ENCODE measurements around the gene PARP2. TPM values are rescaled to one million over a fixed set of nuclear protein-coding genes. Genes with fewer than 3 reads are reported as not detected.

The PARP2 gene
- total RNA-seq, 1 experiment from 2014 or later = 67.9 TPM

DNA sequence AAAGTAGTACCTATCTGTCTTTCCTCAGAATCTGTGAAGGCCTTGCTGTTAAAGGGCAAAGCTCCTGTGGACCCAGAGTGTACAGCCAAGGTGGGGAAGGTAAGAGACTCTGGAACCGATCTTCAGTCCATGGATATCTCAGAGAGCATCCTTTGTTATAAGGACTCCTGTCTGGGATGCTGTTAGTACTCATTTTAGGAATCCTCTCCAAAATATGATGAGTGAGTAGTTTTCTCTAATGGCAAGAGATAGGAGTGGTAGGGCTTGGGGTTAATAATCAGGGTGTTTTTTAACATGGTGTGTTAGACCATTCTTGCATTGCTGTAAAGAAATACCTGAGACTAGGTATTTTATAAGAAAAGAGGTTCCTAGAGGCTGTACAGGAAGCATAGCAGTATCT is 1.9 kb downstream of the PARP2 start:
- CTCF ChIA-PET = no interaction called here
- DNase-seq (ENCODE audit: low spot score) = no peak
- H3K9me3 ChIP-seq (ENCODE audit: low read depth, low read length, poor library complexity, severe bottlenecking) = no peaks in the 10 kb centered on the region
- POLR2A ChIA-PET (ENCODE audit: low non-redundant PET) = no interaction called here
- TF ChIP-seq, protein P1, sequence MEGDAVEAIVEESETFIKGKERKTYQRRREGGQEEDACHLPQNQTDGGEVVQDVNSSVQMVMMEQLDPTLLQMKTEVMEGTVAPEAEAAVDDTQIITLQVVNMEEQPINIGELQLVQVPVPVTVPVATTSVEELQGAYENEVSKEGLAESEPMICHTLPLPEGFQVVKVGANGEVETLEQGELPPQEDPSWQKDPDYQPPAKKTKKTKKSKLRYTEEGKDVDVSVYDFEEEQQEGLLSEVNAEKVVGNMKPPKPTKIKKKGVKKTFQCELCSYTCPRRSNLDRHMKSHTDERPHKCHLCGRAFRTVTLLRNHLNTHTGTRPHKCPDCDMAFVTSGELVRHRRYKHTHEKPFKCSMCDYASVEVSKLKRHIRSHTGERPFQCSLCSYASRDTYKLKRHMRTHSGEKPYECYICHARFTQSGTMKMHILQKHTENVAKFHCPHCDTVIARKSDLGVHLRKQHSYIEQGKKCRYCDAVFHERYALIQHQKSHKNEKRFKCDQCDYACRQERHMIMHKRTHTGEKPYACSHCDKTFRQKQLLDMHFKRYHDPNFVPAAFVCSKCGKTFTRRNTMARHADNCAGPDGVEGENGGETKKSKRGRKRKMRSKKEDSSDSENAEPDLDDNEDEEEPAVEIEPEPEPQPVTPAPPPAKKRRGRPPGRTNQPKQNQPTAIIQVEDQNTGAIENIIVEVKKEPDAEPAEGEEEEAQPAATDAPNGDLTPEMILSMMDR (conservative IDR thresholded peaks at IDR 0.05; ENCODE audit: low read depth, low read length) = no peak
- TF ChIP-seq EZH2 (IDR thresholded peaks at IDR 0.05; ENCODE audit: borderline replicate concordance, low read depth, low read length, poor library complexity, severe bottlenecking) = no peak
- H3K36me3 ChIP-seq (ENCODE audit: insufficient read depth, low read length, poor library complexity, severe bottlenecking) = peaks cover 52% of the 10 kb centered on the region
- H3K4me3 ChIP-seq (ENCODE audit: low read depth, low read length, poor library complexity, severe bottlenecking) = no peak overlapping the region
- H3K27me3 ChIP-seq (replicated peaks; ENCODE audit: insufficient read depth, low read depth, low read length, poor library complexity) = no peaks in the 10 kb centered on the region
- peaks cover 4% of the 10 kb centered on the region for H3K4me1 ChIP-seq (ENCODE audit: insufficient read depth, low read length, poor library complexity, severe bottlenecking)
- intact Hi-C loops (cut with micrococcal nuclease; ENCODE audit: unreplicated experiment) = no loop called here
- no TSS peak for BruUV-seq (replicated peaks)
- H3K27ac ChIP-seq (ENCODE audit: low read depth, low read length, poor library complexity, severe bottlenecking) = no peak overlapping the region

DNA sequence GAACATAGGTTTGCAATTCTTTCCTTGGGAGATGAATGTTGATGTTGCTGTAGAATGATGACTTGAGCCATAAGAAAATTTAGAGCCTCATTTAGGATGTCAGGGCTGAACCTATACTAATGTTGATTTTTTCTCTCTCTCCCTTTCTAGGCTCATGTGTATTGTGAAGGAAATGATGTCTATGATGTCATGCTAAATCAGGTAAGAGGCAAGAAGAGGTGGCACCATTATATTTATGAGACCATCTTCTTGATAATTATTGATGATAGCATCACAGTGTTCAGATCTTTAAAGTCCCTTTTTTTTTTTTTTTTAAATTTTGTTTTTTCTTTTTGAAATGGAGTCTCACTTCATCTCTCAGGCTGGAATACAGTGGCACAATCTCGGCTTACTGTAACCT is 3.3 kb downstream of the PARP2 start:
- no TSS peak for BruUV-seq (replicated peaks)
- POLR2A ChIA-PET (ENCODE audit: low non-redundant PET) = no interaction called here
- Histone ChIP-seq H3K27ac (ENCODE audit: low read depth, low read length, poor library complexity, severe bottlenecking) (no peak overlapping the region), H3K27me3 (replicated peaks; ENCODE audit: insufficient read depth, low read depth, low read length, poor library complexity) (no peaks in the 10 kb centered on the region), H3K4me1 (ENCODE audit: insufficient read depth, low read length, poor library complexity, severe bottlenecking) (peaks cover 4% of the 10 kb centered on the region), H3K4me3 (ENCODE audit: low read depth, low read length, poor library complexity, severe bottlenecking) (no peak overlapping the region), H3K36me3 (ENCODE audit: insufficient read depth, low read length, poor library complexity, severe bottlenecking) (peaks cover 65% of the 10 kb centered on the region), H3K9me3 (ENCODE audit: low read depth, low read length, poor library complexity, severe bottlenecking) (no peaks in the 10 kb centered on the region)
- CTCF ChIA-PET = no interaction called here
- intact Hi-C loops (cut with micrococcal nuclease; ENCODE audit: unreplicated experiment) = no loop called here
- TF ChIP-seq EZH2 (IDR thresholded peaks at IDR 0.05; ENCODE audit: borderline replicate concordance, low read depth, low read length, poor library complexity, severe bottlenecking) = no peak
- TF ChIP-seq, protein P1 (conservative IDR thresholded peaks at IDR 0.05; ENCODE audit: low read depth, low read length) = no peak
- no peak for DNase-seq (ENCODE audit: low spot score)

DNA sequence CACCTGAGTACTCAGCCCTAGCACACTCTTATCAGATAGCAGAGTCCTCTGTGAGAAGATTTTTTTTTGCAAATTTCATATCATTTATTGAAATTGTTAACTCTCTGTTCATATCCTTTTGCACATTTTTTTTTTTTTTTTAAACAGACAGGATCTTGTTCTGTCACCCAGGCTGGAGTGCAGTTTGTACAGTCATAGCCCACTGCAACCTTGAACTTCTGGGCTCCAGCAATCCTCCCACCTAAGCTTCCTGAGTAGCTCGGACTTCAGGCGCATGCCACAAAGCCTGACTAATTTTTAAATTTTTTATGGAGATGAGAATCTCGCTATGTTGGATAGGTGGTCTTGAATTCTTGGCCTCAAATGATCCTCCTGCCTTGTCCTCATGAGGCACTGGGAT is 4.3 kb downstream of the PARP2 start:
- intact Hi-C loops (cut with micrococcal nuclease; ENCODE audit: unreplicated experiment) = no loop called here
- H3K27me3 ChIP-seq (replicated peaks; ENCODE audit: insufficient read depth, low read depth, low read length, poor library complexity) = no peaks in the 10 kb centered on the region
- ChIA-PET POLR2A (ENCODE audit: low non-redundant PET) (no interaction called here), CTCF (no interaction called here)
- H3K4me1 ChIP-seq (ENCODE audit: insufficient read depth, low read length, poor library complexity, severe bottlenecking) = peaks cover 4% of the 10 kb centered on the region
- no peak overlapping the region for H3K4me3 ChIP-seq (ENCODE audit: low read depth, low read length, poor library complexity, severe bottlenecking)
- H3K9me3 ChIP-seq (ENCODE audit: low read depth, low read length, poor library complexity, severe bottlenecking) = no peaks in the 10 kb centered on the region
- BruUV-seq (replicated peaks) = no TSS peak
- no peak for DNase-seq (ENCODE audit: low spot score)
- no peak overlapping the region for H3K27ac ChIP-seq (ENCODE audit: low read depth, low read length, poor library complexity, severe bottlenecking)
- H3K36me3 ChIP-seq (ENCODE audit: insufficient read depth, low read length, poor library complexity, severe bottlenecking) = peaks cover 75% of the 10 kb centered on the region
- TF ChIP-seq, protein P1 (conservative IDR thresholded peaks at IDR 0.05; ENCODE audit: low read depth, low read length) = no peak
- TF ChIP-seq EZH2 (IDR thresholded peaks at IDR 0.05; ENCODE audit: borderline replicate concordance, low read depth, low read length, poor library complexity, severe bottlenecking) = no peak
